MM.1S (cell line): Measurements from ENCODE around the gene RPTOR.

Experiments used
- CTCF ChIP-seq: fragments of 300-600 bp; sonication (generic); IDR thresholded peaks from 2 replicates; pipeline ENCODE4 v1.5.1; 2016; ENCODE audit warnings: antibody characterized with exemption, low read length, mixed read lengths
- EZH2 ChIP-seq: fragments of 300-600 bp; sonication (generic); optimal IDR thresholded peaks from 2 replicates; pipeline ENCODE3; 2017; ENCODE audit warnings: low read depth, mild to moderate bottlenecking, antibody characterized with exemption, low read length, mixed read lengths

GRCh38 chr17:80731323-80731722 is 186.7 kb downstream of the RPTOR start:
- TF ChIP-seq CTCF: no peak
- TF ChIP-seq EZH2: no peak
